MM.1S (cell line): ENCODE measurements around the gene CLCN4.

Source experiments
- DNase-seq: peaks from one replicate; pipeline ENCODE4 v3.0.0-alpha.2; 2015
- H2AFZ ChIP-seq: fragments of 300-600 bp; sonication (generic); 2 replicates; pipeline ENCODE4 v1.6.0; 2016; ENCODE audit warnings: antibody characterized with exemption, low read length
- H3F3A ChIP-seq: fragments of 300-600 bp; sonication (generic); 2 replicates; pipeline ENCODE4 v1.6.1; 2016; ENCODE audit warnings: mild to moderate bottlenecking, antibody characterized with exemption, low read length, moderate library complexity, mixed read lengths; ENCODE audit not compliant: insufficient read depth
- H3K27ac ChIP-seq: fragments of 300-600 bp; sonication (generic); 2 replicates; pipeline ENCODE4 v1.5.1; 2016; ENCODE audit warnings: mild to moderate bottlenecking, low read length
- H3K27me3 ChIP-seq: fragments of 300-600 bp; sonication (generic); replicated peaks from 2 replicates; pipeline ENCODE4 v1.6.0; 2016; ENCODE audit warnings: low read length; ENCODE audit not compliant: insufficient read depth
- H3K36me3 ChIP-seq: fragments of 300-600 bp; sonication (generic); replicated peaks from 2 replicates; pipeline ENCODE4 v1.6.1; 2016; ENCODE audit warnings: mild to moderate bottlenecking, low read length, mixed read lengths; ENCODE audit not compliant: insufficient read depth
- H3K4me1 ChIP-seq: fragments of 300-600 bp; sonication (generic); 2 replicates; pipeline ENCODE4 v1.6.1; 2016; ENCODE audit warnings: low read length, mixed read lengths
- H3K4me2 ChIP-seq: fragments of 300-600 bp; sonication (generic); 2 replicates; pipeline ENCODE4 v1.6.0; 2016; ENCODE audit warnings: low read depth, low read length
- H3K4me3 ChIP-seq: fragments of 300-600 bp; sonication (generic); 2 replicates; pipeline ENCODE4 v1.5.1; 2016; ENCODE audit warnings: low read length, mixed read lengths
- H3K79me2 ChIP-seq: fragments of 300-600 bp; sonication (generic); 2 replicates; pipeline ENCODE4 v1.6.1; 2016; ENCODE audit warnings: mixed run types, low read length, mixed read lengths
- H3K9ac ChIP-seq: fragments of 300-600 bp; sonication (generic); 2 replicates; pipeline ENCODE4 v1.6.1; 2016; ENCODE audit warnings: low read length, mixed read lengths
- H3K9me2 ChIP-seq: fragments of 300-600 bp; sonication (generic); replicated peaks from 2 replicates; pipeline ENCODE4 v1.6.1; 2016; ENCODE audit warnings: mild to moderate bottlenecking, low read length, mixed read lengths; ENCODE audit not compliant: insufficient read depth
- H3K9me3 ChIP-seq: fragments of 300-600 bp; sonication (generic); replicated peaks from 2 replicates; pipeline ENCODE4 v1.6.1; 2016; ENCODE audit warnings: mild to moderate bottlenecking, low read length, mixed read lengths; ENCODE audit not compliant: insufficient read depth
- H4K20me1 ChIP-seq: fragments of 300-600 bp; sonication (generic); 2 replicates; pipeline ENCODE4 v1.6.1; 2016; ENCODE audit warnings: mild to moderate bottlenecking, low read length, moderate library complexity, mixed read lengths; ENCODE audit not compliant: insufficient read depth
- CTCF ChIP-seq: fragments of 300-600 bp; sonication (generic); IDR thresholded peaks from 2 replicates; pipeline ENCODE4 v1.5.1; 2016; ENCODE audit warnings: antibody characterized with exemption, low read length, mixed read lengths
- EZH2 ChIP-seq: fragments of 300-600 bp; sonication (generic); optimal IDR thresholded peaks from 2 replicates; pipeline ENCODE3; 2017; ENCODE audit warnings: low read depth, mild to moderate bottlenecking, antibody characterized with exemption, low read length, mixed read lengths
- EZH2phosphoT487 ChIP-seq: fragments of 300-600 bp; sonication (generic); IDR thresholded peaks from 2 replicates; pipeline ENCODE4 v1.6.1; 2018; ENCODE audit warnings: antibody characterized with exemption, low read length

CLCN4 gene

GRCh38 chrX:10135561-10136399 is 21.0 kb upstream of the CLCN4 start:
- Histone ChIP-seq H3K27me3 (no peaks in the 10 kb centered on the region), H3K79me2 (no peaks in the 10 kb centered on the region), H3K9ac (no peak overlapping the region), H3K4me1 (no peaks in the 10 kb centered on the region), H3K9me2 (no peaks in the 10 kb centered on the region), H3K27ac (no peak overlapping the region), H3K4me3 (no peak overlapping the region), H3F3A (no peaks in the 10 kb centered on the region), H3K4me2 (no peak overlapping the region), H2AFZ (no peak overlapping the region), H3K36me3 (no peaks in the 10 kb centered on the region), H3K9me3 (no peaks in the 10 kb centered on the region), H4K20me1 (no peaks in the 10 kb centered on the region)
- TF ChIP-seq EZH2phosphoT487: no peak
- no peak for TF ChIP-seq CTCF
- no peak for TF ChIP-seq EZH2
- no peak for DNase-seq

- no peaks in the 10 kb centered on the region for H3F3A ChIP-seq
- H3K4me1 ChIP-seq: no peaks in the 10 kb centered on the region
- no peak overlapping the region for H3K4me3 ChIP-seq
- H2AFZ ChIP-seq: no peak overlapping the region
- no peaks in the 10 kb centered on the region for H3K9me3 ChIP-seq
- no peak for DNase-seq
- H3K36me3 ChIP-seq: no peaks in the 10 kb centered on the region
- H3K27ac ChIP-seq: no peak overlapping the region
- TF ChIP-seq EZH2 (no peak), CTCF (no peak), EZH2phosphoT487 (no peak)
- no peak overlapping the region for H3K9ac ChIP-seq
- no peaks in the 10 kb centered on the region for H3K9me2 ChIP-seq
- no peaks in the 10 kb centered on the region for H3K27me3 ChIP-seq
- H3K79me2 ChIP-seq: no peaks in the 10 kb centered on the region
- no peak overlapping the region for H3K4me2 ChIP-seq
- no peaks in the 10 kb centered on the region for H4K20me1 ChIP-seq
Observed at GRCh38 chrX:10138726-10139125, 18.0 kb upstream of the CLCN4 start.

GRCh38 chrX:10140264-10140663 is 16.5 kb upstream of the CLCN4 start:
- TF ChIP-seq CTCF (no peak), EZH2 (no peak), EZH2phosphoT487 (no peak)

More at GRCh38 chrX:10140264-10140663, 16.5 kb upstream of the CLCN4 start:
- DNase-seq: no peak
- Histone ChIP-seq H3K27ac (no peak overlapping the region), H3K4me2 (no peak overlapping the region), H3K4me3 (no peak overlapping the region), H3K4me1 (no peaks in the 10 kb centered on the region), H3K9ac (no peak overlapping the region), H3K9me3 (no peaks in the 10 kb centered on the region), H4K20me1 (no peaks in the 10 kb centered on the region), H3K9me2 (no peaks in the 10 kb centered on the region), H3K79me2 (no peaks in the 10 kb centered on the region), H3F3A (no peaks in the 10 kb centered on the region), H3K36me3 (no peaks in the 10 kb centered on the region), H3K27me3 (no peaks in the 10 kb centered on the region), H2AFZ (no peak overlapping the region)
